ENCODE results near the gene VAV2. TPM values are rescaled to one million over a fixed set of nuclear protein-coding genes. Genes with fewer than 3 reads are reported as not detected.

VAV2 gene
- total and polyA plus RNA-seq, 2 experiments from 2014 or later = 8.1 to 28.9 TPM

GRCh38 chr9:133794016-133794760 is 197.9 kb downstream of the VAV2 start:
- Histone ChIP-seq H3K4me3 (no peak overlapping the region), H3K36me3 (ENCODE audit: insufficient read depth) (no peaks in the 10 kb centered on the region), H3K27ac (ENCODE audit: low read depth) (no peak overlapping the region), H3K4me1 (ENCODE audit: insufficient read depth) (no peaks in the 10 kb centered on the region), H3K9me2 (ENCODE audit: insufficient read depth) (no peaks in the 10 kb centered on the region), H3K79me2 (replicated peaks; ENCODE audit: insufficient read depth) (no peaks in the 10 kb centered on the region), H4K20me1 (replicated peaks; ENCODE audit: insufficient read depth) (no peaks in the 10 kb centered on the region), H3F3A (replicated peaks; ENCODE audit: low read depth) (no peaks in the 10 kb centered on the region), H3K27me3 (ENCODE audit: insufficient read depth) (no peaks in the 10 kb centered on the region), H2AFZ (no peak overlapping the region), H3K4me2 (no peak overlapping the region)
- peak; percentile 15 for ATAC-seq
- Mint-ChIP-seq H3K27me3 (ENCODE audit: insufficient read depth, low read depth, poor library complexity) (peaks cover 16% of the 10 kb centered on the region), H3K9me3 (no peaks in the 10 kb centered on the region), H3K27ac (no peak overlapping the region), H3K4me1 (peaks cover 14% of the 10 kb centered on the region; the same call in 2 of the 3 replicates), H3K4me3 (no peak overlapping the region), H3K36me3 (ENCODE audit: low read depth) (peaks cover 12% of the 10 kb centered on the region; the same call in 2 of the 3 replicates)
- no peak for DNase-seq (ENCODE audit: low spot score)
- TF ChIP-seq, protein P1, sequence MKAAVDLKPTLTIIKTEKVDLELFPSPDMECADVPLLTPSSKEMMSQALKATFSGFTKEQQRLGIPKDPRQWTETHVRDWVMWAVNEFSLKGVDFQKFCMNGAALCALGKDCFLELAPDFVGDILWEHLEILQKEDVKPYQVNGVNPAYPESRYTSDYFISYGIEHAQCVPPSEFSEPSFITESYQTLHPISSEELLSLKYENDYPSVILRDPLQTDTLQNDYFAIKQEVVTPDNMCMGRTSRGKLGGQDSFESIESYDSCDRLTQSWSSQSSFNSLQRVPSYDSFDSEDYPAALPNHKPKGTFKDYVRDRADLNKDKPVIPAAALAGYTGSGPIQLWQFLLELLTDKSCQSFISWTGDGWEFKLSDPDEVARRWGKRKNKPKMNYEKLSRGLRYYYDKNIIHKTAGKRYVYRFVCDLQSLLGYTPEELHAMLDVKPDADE (IDR thresholded peaks at IDR 0.05) = no peak
- no peak for TF ChIP-seq CREB1 (CRISPR knock-in tag; IDR thresholded peaks at IDR 0.05; ENCODE audit: low read depth)
- TF ChIP-seq, protein P2, sequence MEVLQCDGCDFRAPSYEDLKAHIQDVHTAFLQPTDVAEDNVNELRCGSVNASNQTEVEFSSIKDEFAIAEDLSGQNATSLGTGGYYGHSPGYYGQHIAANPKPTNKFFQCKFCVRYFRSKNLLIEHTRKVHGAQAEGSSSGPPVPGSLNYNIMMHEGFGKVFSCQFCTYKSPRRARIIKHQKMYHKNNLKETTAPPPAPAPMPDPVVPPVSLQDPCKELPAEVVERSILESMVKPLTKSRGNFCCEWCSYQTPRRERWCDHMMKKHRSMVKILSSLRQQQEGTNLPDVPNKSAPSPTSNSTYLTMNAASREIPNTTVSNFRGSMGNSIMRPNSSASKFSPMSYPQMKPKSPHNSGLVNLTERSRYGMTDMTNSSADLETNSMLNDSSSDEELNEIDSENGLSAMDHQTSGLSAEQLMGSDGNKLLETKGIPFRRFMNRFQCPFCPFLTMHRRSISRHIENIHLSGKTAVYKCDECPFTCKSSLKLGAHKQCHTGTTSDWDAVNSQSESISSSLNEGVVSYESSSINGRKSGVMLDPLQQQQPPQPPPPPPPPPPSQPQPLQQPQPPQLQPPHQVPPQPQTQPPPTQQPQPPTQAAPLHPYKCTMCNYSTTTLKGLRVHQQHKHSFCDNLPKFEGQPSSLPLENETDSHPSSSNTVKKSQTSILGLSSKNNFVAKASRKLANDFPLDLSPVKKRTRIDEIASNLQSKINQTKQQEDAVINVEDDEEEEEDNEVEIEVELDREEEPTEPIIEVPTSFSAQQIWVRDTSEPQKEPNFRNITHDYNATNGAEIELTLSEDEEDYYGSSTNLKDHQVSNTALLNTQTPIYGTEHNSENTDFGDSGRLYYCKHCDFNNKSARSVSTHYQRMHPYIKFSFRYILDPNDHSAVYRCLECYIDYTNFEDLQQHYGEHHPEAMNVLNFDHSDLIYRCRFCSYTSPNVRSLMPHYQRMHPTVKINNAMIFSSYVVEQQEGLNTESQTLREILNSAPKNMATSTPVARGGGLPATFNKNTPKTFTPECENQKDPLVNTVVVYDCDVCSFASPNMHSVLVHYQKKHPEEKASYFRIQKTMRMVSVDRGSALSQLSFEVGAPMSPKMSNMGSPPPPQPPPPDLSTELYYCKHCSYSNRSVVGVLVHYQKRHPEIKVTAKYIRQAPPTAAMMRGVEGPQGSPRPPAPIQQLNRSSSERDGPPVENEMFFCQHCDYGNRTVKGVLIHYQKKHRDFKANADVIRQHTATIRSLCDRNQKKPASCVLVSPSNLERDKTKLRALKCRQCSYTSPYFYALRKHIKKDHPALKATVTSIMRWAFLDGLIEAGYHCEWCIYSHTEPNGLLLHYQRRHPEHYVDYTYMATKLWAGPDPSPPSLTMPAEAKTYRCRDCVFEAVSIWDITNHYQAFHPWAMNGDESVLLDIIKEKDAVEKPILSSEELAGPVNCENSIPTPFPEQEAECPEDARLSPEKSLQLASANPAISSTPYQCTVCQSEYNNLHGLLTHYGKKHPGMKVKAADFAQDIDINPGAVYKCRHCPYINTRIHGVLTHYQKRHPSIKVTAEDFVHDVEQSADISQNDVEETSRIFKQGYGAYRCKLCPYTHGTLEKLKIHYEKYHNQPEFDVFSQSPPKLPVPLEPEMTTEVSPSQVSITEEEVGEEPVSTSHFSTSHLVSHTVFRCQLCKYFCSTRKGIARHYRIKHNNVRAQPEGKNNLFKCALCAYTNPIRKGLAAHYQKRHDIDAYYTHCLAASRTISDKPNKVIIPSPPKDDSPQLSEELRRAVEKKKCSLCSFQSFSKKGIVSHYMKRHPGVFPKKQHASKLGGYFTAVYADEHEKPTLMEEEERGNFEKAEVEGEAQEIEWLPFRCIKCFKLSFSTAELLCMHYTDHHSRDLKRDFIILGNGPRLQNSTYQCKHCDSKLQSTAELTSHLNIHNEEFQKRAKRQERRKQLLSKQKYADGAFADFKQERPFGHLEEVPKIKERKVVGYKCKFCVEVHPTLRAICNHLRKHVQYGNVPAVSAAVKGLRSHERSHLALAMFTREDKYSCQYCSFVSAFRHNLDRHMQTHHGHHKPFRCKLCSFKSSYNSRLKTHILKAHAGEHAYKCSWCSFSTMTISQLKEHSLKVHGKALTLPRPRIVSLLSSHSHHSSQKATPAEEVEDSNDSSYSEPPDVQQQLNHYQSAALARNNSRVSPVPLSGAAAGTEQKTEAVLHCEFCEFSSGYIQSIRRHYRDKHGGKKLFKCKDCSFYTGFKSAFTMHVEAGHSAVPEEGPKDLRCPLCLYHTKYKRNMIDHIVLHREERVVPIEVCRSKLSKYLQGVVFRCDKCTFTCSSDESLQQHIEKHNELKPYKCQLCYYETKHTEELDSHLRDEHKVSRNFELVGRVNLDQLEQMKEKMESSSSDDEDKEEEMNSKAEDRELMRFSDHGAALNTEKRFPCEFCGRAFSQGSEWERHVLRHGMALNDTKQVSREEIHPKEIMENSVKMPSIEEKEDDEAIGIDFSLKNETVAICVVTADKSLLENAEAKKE (CRISPR knock-in tag; IDR thresholded peaks at IDR 0.05) = no peak
- TF ChIP-seq JUNB (IDR thresholded peaks at IDR 0.05; ENCODE audit: unreplicated experiment) = no peak
- TF ChIP-seq REST (IDR thresholded peaks at IDR 0.05; ENCODE audit: unreplicated experiment) = no peak

Data from GM23338 (cell line).